Smooth muscle cell (in vitro differentiated cells): Measurements from ENCODE around the gene ACAP1. TPM values are rescaled to one million over a fixed set of nuclear protein-coding genes. Genes with fewer than 3 reads are reported as not detected.
"Not testable (repeated sequence)": the region's sequence is repeated elsewhere in the genome, so short reads cannot be mapped to it uniquely, and the experiment has no call there.

ENCODE experiments used
- DNase-seq: peaks from one replicate; lab custom pipeline; 2025; ENCODE audit not compliant: unreplicated experiment; lab: John Stamatoyannopoulos, UW
- H2AFZ ChIP-seq: fragments of 200-600 bp; sonication (generic); 2 replicates; pipeline ENCODE4 v1.6.0; 2016; ENCODE audit warnings: antibody characterized with exemption, low read depth, mild to moderate bottlenecking
- H3F3A ChIP-seq: fragments of 200-600 bp; sonication (generic); 2 replicates; pipeline ENCODE4 v1.6.0; 2017; ENCODE audit warnings: antibody characterized with exemption, low read depth
- H3K27ac ChIP-seq: fragments of 200-600 bp; sonication (generic); 2 replicates; pipeline ENCODE4 v1.5.1; 2016; ENCODE audit warnings: low read depth, mild to moderate bottlenecking
- H3K27me3 ChIP-seq: fragments of 200-600 bp; sonication (generic); 2 replicates; pipeline ENCODE4 v1.6.1; 2016; ENCODE audit warnings: low read depth, mild to moderate bottlenecking
- H3K36me3 ChIP-seq: fragments of 200-600 bp; sonication (generic); 2 replicates; pipeline ENCODE4 v1.5.1; 2016; ENCODE audit warnings: low read depth
- H3K4me1 ChIP-seq: fragments of 200-600 bp; sonication (generic); 2 replicates; pipeline ENCODE4 v1.5.1; 2016; ENCODE audit warnings: low read depth
- H3K4me2 ChIP-seq: fragments of 200-600 bp; sonication (generic); 2 replicates; pipeline ENCODE4 v1.6.0; 2016; ENCODE audit warnings: mild to moderate bottlenecking
- H3K4me3 ChIP-seq: fragments of 200-600 bp; sonication (generic); 2 replicates; pipeline ENCODE4 v1.5.1; 2016; ENCODE audit warnings: mild to moderate bottlenecking
- H3K79me2 ChIP-seq: fragments of 200-600 bp; sonication (generic); 2 replicates; pipeline ENCODE4 v1.6.0; 2016; ENCODE audit warnings: low read depth, mild to moderate bottlenecking
- H3K9ac ChIP-seq: fragments of 200-600 bp; sonication (generic); 2 replicates; pipeline ENCODE4 v1.6.0; 2016; ENCODE audit warnings: low read depth
- H3K9me3 ChIP-seq: fragments of 200-600 bp; sonication (generic); replicated peaks from 2 replicates; pipeline ENCODE4 v1.5.1; 2016; ENCODE audit warnings: low read depth
- H4K20me1 ChIP-seq: fragments of 200-600 bp; sonication (generic); 2 replicates; pipeline ENCODE4 v1.6.0; 2016; ENCODE audit warnings: low read depth
- WGBS: methylation state at CpG from one replicate; pipeline ENCODE4 v1.1.7; 2016; ENCODE audit warnings: low lambda C conversion rate; 5-methylcytosine and 5-hydroxymethylcytosine counted together
- polyA plus RNA-seq: library from polyadenylated mRNA; unstranded; fragments of >200 nt; fragmentation: Nextera tagmentation; extraction: Ambion mirVana; gene quantifications from 2 replicates; pipeline ENCODE4 v1.2.1, GENCODE V29; 2016
- total RNA-seq: library from RNA; depleted of rRNA; stranded (reverse); fragments of >200 nt; gene quantifications from 2 replicates; pipeline ENCODE4 v1.2.3, GENCODE V29; 2014
- TF ChIP-seq, protein P1 (sequence below): fragments of 200-600 bp; sonication (generic); IDR thresholded peaks from 2 replicates; pipeline ENCODE4 v1.5.1; 2017; ENCODE audit warnings: borderline replicate concordance, mild to moderate bottlenecking, antibody characterized with exemption; ENCODE audit not compliant: insufficient read depth, poor library complexity, severe bottlenecking

The ACAP1 gene
- total and polyA plus RNA-seq, 2 experiments from 2014 or later = 15.2 to 31.6 TPM

DNA sequence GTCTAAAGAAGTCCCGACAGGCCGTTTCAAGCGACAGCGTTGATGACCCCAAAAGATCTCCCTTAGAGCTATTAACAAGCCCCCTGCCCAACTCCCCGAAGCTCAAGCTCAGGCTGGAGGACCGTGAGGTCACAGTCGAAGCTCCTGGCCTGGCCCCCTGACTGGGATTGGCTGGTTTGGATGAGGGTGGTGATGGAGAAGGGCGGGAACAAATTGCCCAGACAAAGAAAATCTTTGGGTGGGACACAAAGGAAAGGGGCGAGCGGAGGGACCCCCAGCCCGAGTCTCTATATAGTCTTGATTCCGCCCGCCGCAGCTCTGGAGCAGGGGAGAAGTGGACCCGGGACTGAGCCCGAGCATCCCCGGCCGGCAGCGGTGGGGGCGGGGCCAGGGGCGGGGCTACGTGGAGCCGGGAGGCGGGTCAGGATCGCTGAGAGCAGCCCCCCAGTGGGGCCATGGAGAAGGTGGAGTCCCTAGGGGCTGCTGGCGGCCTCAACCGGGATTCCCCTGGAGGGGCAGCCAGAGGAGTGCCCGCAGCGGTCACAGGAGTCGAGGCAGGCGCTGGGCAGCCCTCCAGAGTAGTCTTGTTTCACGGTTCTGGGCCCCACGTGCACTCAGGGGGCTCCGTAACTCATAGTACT is 6.2 kb upstream of the ACAP1 start:
- H3K4me3 ChIP-seq = peak overlapping the region; percentile 77
- H4K20me1 ChIP-seq = no peaks in the 10 kb centered on the region
- TF ChIP-seq, protein P1, sequence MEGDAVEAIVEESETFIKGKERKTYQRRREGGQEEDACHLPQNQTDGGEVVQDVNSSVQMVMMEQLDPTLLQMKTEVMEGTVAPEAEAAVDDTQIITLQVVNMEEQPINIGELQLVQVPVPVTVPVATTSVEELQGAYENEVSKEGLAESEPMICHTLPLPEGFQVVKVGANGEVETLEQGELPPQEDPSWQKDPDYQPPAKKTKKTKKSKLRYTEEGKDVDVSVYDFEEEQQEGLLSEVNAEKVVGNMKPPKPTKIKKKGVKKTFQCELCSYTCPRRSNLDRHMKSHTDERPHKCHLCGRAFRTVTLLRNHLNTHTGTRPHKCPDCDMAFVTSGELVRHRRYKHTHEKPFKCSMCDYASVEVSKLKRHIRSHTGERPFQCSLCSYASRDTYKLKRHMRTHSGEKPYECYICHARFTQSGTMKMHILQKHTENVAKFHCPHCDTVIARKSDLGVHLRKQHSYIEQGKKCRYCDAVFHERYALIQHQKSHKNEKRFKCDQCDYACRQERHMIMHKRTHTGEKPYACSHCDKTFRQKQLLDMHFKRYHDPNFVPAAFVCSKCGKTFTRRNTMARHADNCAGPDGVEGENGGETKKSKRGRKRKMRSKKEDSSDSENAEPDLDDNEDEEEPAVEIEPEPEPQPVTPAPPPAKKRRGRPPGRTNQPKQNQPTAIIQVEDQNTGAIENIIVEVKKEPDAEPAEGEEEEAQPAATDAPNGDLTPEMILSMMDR = no peak
- H3K4me1 ChIP-seq = peaks cover 14% of the 10 kb centered on the region
- peak overlapping the region; percentile 79 for H3K27ac ChIP-seq
- H3K36me3 ChIP-seq = no peaks in the 10 kb centered on the region
- peaks cover 10% of the 10 kb centered on the region for H3K79me2 ChIP-seq
- no peaks in the 10 kb centered on the region for H3F3A ChIP-seq
- DNase-seq = peak; percentile 78
- no peaks in the 10 kb centered on the region for H3K9me3 ChIP-seq
- H3K4me2 ChIP-seq = peak overlapping the region; percentile 93
- WGBS = 5% methylated on average over 31 of the region's 34 CpGs
- H2AFZ ChIP-seq = peak overlapping the region; percentile 81
- H3K27me3 ChIP-seq = no peaks in the 10 kb centered on the region
- H3K9ac ChIP-seq = peak overlapping the region; percentile 76

DNA sequence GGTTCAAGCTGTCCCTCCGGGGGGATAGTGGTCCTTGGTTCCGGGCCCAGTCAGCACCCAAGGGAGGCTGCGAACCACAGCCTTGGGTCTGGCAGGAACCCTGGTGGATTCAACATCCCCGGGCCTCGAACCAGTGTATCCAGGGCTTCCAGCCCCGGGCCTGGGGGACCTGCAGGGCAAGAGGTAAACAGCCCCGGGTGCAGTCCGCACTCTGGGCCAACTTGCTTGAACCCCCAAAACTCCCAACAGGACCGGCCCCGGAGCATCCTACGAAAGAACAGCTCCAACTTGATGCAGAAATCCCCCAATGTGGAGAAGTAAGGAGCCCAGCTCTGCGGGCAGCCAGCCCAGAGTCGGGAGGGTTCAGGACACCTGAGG is 5.7 kb upstream of the ACAP1 start:
- Histone ChIP-seq H3K79me2 (peaks cover 10% of the 10 kb centered on the region), H4K20me1 (no peaks in the 10 kb centered on the region), H3K4me1 (peaks cover 14% of the 10 kb centered on the region), H3F3A (no peaks in the 10 kb centered on the region), H3K27ac (no peak overlapping the region), H3K9me3 (no peaks in the 10 kb centered on the region), H3K36me3 (no peaks in the 10 kb centered on the region), H3K4me2 (peak overlapping the region; percentile 93), H3K4me3 (peak overlapping the region; percentile 77), H2AFZ (peak overlapping the region; percentile 81), H3K27me3 (no peaks in the 10 kb centered on the region), H3K9ac (no peak overlapping the region)
- TF ChIP-seq, protein P1 = no peak
- DNase-seq = no peak
- 89% methylated on average over 13 of the region's 13 CpGs for WGBS

- H3K79me2 ChIP-seq = peaks cover 10% of the 10 kb centered on the region
- no peak overlapping the region for H3K9ac ChIP-seq
- H3K36me3 ChIP-seq = no peaks in the 10 kb centered on the region
- no peaks in the 10 kb centered on the region for H3F3A ChIP-seq
- H3K4me1 ChIP-seq = peaks cover 14% of the 10 kb centered on the region
- TF ChIP-seq, protein P1 = no peak
- H3K27me3 ChIP-seq = no peaks in the 10 kb centered on the region
- H2AFZ ChIP-seq = no peak overlapping the region
- no peak overlapping the region for H3K4me2 ChIP-seq
- DNase-seq = no peak
- no peak overlapping the region for H3K4me3 ChIP-seq
- no peak overlapping the region for H3K27ac ChIP-seq
- no peaks in the 10 kb centered on the region for H4K20me1 ChIP-seq
- WGBS = 92% methylated on average over 7 of the region's 7 CpGs
- no peaks in the 10 kb centered on the region for H3K9me3 ChIP-seq
Observed at GRCh38 chr17:7332111-7332510, 4.2 kb upstream of the ACAP1 start.

DNA sequence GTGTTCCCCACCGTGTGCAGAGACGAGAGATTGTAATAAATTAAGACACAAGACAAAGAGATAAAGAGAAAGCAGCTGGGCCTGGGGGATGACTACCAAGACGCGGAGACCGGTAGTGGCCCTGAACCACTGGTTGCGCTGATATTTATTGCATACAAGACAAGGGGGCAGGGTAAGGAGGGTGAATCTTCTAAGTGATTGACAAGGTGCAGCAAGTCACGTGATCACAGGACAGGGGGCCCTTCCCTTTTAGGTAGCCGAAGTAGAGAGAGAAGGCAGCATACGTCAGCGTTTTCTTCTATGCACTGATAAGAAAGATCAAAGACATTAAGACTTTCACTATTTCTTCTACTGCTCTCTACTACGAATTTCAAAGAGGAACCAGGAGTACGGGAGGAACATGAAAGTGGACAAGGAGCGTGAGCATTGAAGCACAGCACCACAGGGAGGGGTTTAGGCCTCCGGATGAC is 3.7 kb upstream of the ACAP1 start:
- H3F3A ChIP-seq, H3K36me3 ChIP-seq, DNase-seq, H3K9ac ChIP-seq, H3K4me2 ChIP-seq, H3K9me3 ChIP-seq, H3K27me3 ChIP-seq, H3K27ac ChIP-seq, H4K20me1 ChIP-seq, H2AFZ ChIP-seq, H3K4me3 ChIP-seq: not testable (repeated sequence)
- Histone ChIP-seq H3K79me2 (peaks cover 10% of the 10 kb centered on the region), H3K4me1 (peaks cover 14% of the 10 kb centered on the region)
- WGBS = 71% methylated on average over 14 of the region's 14 CpGs
